ENCODE measurements around the gene SNX10. TPM values are rescaled to one million over a fixed set of nuclear protein-coding genes. Genes with fewer than 3 reads are reported as not detected.

Gene SNX10
- total RNA-seq, 1 donor from 2014 or later: 42.1 TPM

GRCh38 chr7:26397796-26398426 is 106.2 kb downstream of the SNX10 start:
- H3K4me1 Mint-ChIP-seq: peaks cover 10% of the 10 kb centered on the region
- H3K27ac Mint-ChIP-seq: peak overlapping the region; percentile 45
- peak overlapping the region; percentile 78 for H3K4me3 Mint-ChIP-seq
- peak; percentile 66 for DNase-seq
- no peaks in the 10 kb centered on the region for H3K36me3 Mint-ChIP-seq (ENCODE audit: low read depth)
- no peaks in the 10 kb centered on the region for H3K9me3 Mint-ChIP-seq
- intact Hi-C loops (cut with micrococcal nuclease): loop anchor here (1.0 to 10.0 kb wide), 2 partner anchors 21 to 467 kb away; partner anchors contain the start of gene SKAP2
- H3K27me3 Mint-ChIP-seq: peaks cover 56% of the 10 kb centered on the region

GRCh38 chr7:26398427-26398755 is 106.7 kb downstream of the SNX10 start:
- intact Hi-C loops (cut with micrococcal nuclease): loop anchor here (1.0 to 10.0 kb wide), 2 partner anchors 21 to 466 kb away; partner anchors contain the start of gene SKAP2
- peak overlapping the region; percentile 92 for H3K4me3 Mint-ChIP-seq

GRCh38 chr7:26398756-26399509 is 107.3 kb downstream of the SNX10 start:
- peak overlapping the region; percentile 92 for H3K27ac Mint-ChIP-seq
- H3K27me3 Mint-ChIP-seq: peaks cover 47% of the 10 kb centered on the region
- intact Hi-C loops (cut with micrococcal nuclease): loop anchor here (1.0 to 10.0 kb wide), 2 partner anchors 22 to 466 kb away; partner anchors contain the start of gene SKAP2

More at GRCh38 chr7:26398427-26398755, 106.7 kb downstream of the SNX10 start:
- Mint-ChIP-seq H3K27me3 (peaks cover 52% of the 10 kb centered on the region), H3K9me3 (no peaks in the 10 kb centered on the region), H3K27ac (no peak overlapping the region), H3K36me3 (ENCODE audit: low read depth) (no peaks in the 10 kb centered on the region), H3K4me1 (peaks cover 10% of the 10 kb centered on the region)
- DNase-seq: no peak

GRCh38 chr7:26399736-26400135 is 108.1 kb downstream of the SNX10 start:
- peaks cover 49% of the 10 kb centered on the region for H3K27me3 Mint-ChIP-seq
- H3K9me3 Mint-ChIP-seq: no peaks in the 10 kb centered on the region
- intact Hi-C loops (cut with micrococcal nuclease): loop anchor here (10.0 kb wide), 1 partner anchor 465 kb away; the partner anchor contains the start of gene SKAP2
- no peaks in the 10 kb centered on the region for H3K36me3 Mint-ChIP-seq (ENCODE audit: low read depth)
- no peak overlapping the region for H3K27ac Mint-ChIP-seq
- H3K4me1 Mint-ChIP-seq: peaks cover 10% of the 10 kb centered on the region
- H3K4me3 Mint-ChIP-seq: peak overlapping the region; percentile 19
- DNase-seq: no peak

More at GRCh38 chr7:26398756-26399509, 107.3 kb downstream of the SNX10 start:
- Mint-ChIP-seq H3K36me3 (ENCODE audit: low read depth) (no peaks in the 10 kb centered on the region), H3K4me3 (peak overlapping the region; percentile 92), H3K9me3 (no peaks in the 10 kb centered on the region), H3K4me1 (peaks cover 10% of the 10 kb centered on the region)
- peak; percentile 75 for DNase-seq

GRCh38 chr7:26403640-26404039 is 112.0 kb downstream of the SNX10 start:
- Mint-ChIP-seq H3K4me3 (no peak overlapping the region), H3K9me3 (no peaks in the 10 kb centered on the region), H3K4me1 (peaks cover 6% of the 10 kb centered on the region), H3K27ac (no peak overlapping the region), H3K36me3 (ENCODE audit: low read depth) (no peaks in the 10 kb centered on the region), H3K27me3 (peaks cover 39% of the 10 kb centered on the region)
- no peak for DNase-seq
- intact Hi-C loops (cut with micrococcal nuclease): no loop called here

GRCh38 chr7:26404189-26404996 is 112.7 kb downstream of the SNX10 start:
- H3K27ac Mint-ChIP-seq: no peak overlapping the region
- DNase-seq: no peak
- H3K36me3 Mint-ChIP-seq (ENCODE audit: low read depth): no peaks in the 10 kb centered on the region
- intact Hi-C loops (cut with micrococcal nuclease): no loop called here
- H3K27me3 Mint-ChIP-seq: peaks cover 35% of the 10 kb centered on the region
- H3K9me3 Mint-ChIP-seq: no peaks in the 10 kb centered on the region
- H3K4me3 Mint-ChIP-seq: no peak overlapping the region
- H3K4me1 Mint-ChIP-seq: no peaks in the 10 kb centered on the region

- peaks cover 31% of the 10 kb centered on the region for H3K27me3 Mint-ChIP-seq
- H3K36me3 Mint-ChIP-seq (ENCODE audit: low read depth): no peaks in the 10 kb centered on the region
- intact Hi-C loops (cut with micrococcal nuclease): no loop called here
- H3K27ac Mint-ChIP-seq: no peak overlapping the region
- no peaks in the 10 kb centered on the region for H3K9me3 Mint-ChIP-seq
- H3K4me3 Mint-ChIP-seq: no peak overlapping the region
- no peaks in the 10 kb centered on the region for H3K4me1 Mint-ChIP-seq
- DNase-seq: no peak
These were observed 114.8 kb downstream of the SNX10 start for GRCh38 chr7:26406433-26406832.

- Mint-ChIP-seq H3K9me3 (no peaks in the 10 kb centered on the region), H3K36me3 (ENCODE audit: low read depth) (no peaks in the 10 kb centered on the region), H3K4me3 (no peak overlapping the region), H3K27me3 (peaks cover 27% of the 10 kb centered on the region), H3K4me1 (no peaks in the 10 kb centered on the region), H3K27ac (no peak overlapping the region)
- DNase-seq: no peak
- intact Hi-C loops (cut with micrococcal nuclease): no loop called here
These were observed 118.2 kb downstream of the SNX10 start for GRCh38 chr7:26409661-26410547.

GRCh38 chr7:26413007-26413691 is 121.5 kb downstream of the SNX10 start:
- intact Hi-C loops (cut with micrococcal nuclease): no loop called here
- Mint-ChIP-seq H3K27ac (no peak overlapping the region), H3K4me1 (no peaks in the 10 kb centered on the region), H3K9me3 (no peaks in the 10 kb centered on the region), H3K36me3 (ENCODE audit: low read depth) (no peaks in the 10 kb centered on the region), H3K27me3 (peaks cover 19% of the 10 kb centered on the region), H3K4me3 (no peak overlapping the region)
- no peak for DNase-seq

- H3K9me3 Mint-ChIP-seq: no peaks in the 10 kb centered on the region
- intact Hi-C loops (cut with micrococcal nuclease): no loop called here
- H3K4me1 Mint-ChIP-seq: no peaks in the 10 kb centered on the region
- DNase-seq: no peak
- H3K36me3 Mint-ChIP-seq (ENCODE audit: low read depth): no peaks in the 10 kb centered on the region
- no peak overlapping the region for H3K27ac Mint-ChIP-seq
- no peak overlapping the region for H3K4me3 Mint-ChIP-seq
- peaks cover 17% of the 10 kb centered on the region for H3K27me3 Mint-ChIP-seq
These were observed 124.3 kb downstream of the SNX10 start for GRCh38 chr7:26416004-26416403.

- H3K4me3 Mint-ChIP-seq: no peak overlapping the region
- no peaks in the 10 kb centered on the region for H3K9me3 Mint-ChIP-seq
- H3K27me3 Mint-ChIP-seq: peaks cover 20% of the 10 kb centered on the region
- intact Hi-C loops (cut with micrococcal nuclease): no loop called here
- no peaks in the 10 kb centered on the region for H3K4me1 Mint-ChIP-seq
- DNase-seq: no peak
- H3K27ac Mint-ChIP-seq: no peak overlapping the region
- H3K36me3 Mint-ChIP-seq (ENCODE audit: low read depth): no peaks in the 10 kb centered on the region
These were observed 126.3 kb downstream of the SNX10 start for GRCh38 chr7:26417911-26418413.

GRCh38 chr7:26419198-26419597 is 127.5 kb downstream of the SNX10 start:
- Mint-ChIP-seq H3K9me3 (no peaks in the 10 kb centered on the region), H3K4me3 (no peak overlapping the region), H3K27me3 (peaks cover 20% of the 10 kb centered on the region), H3K36me3 (ENCODE audit: low read depth) (no peaks in the 10 kb centered on the region), H3K4me1 (no peaks in the 10 kb centered on the region), H3K27ac (no peak overlapping the region)
- intact Hi-C loops (cut with micrococcal nuclease): no loop called here
- no peak for DNase-seq
